T-helper 2 cell treated with Interferon-gamma antibody and Interleukin-4, amounts not matched to agents 100 ng/mL and 5 ng/mL, for 36 hours (primary cell): ENCODE measurements around the gene NOC2L. TPM values are rescaled to one million over a fixed set of nuclear protein-coding genes. Genes with fewer than 3 reads are reported as not detected.
"Not testable (repeated sequence)": the region's sequence is repeated elsewhere in the genome, so short reads cannot be mapped to it uniquely, and the experiment has no call there.

Experiments
- intact Hi-C: fragments of 100-400 bp; cut with micrococcal nuclease; formaldehyde crosslinking; loops from one replicate; pipeline ENCODE4 v1.15.1; 2023
- total RNA-seq: library from RNA; stranded (reverse); gene quantifications from 2 replicates; pipeline ENCODE4 v1.2.3, GENCODE V29; 2022

NOC2L gene
- total RNA-seq, 1 donor from 2014 or later = 90.7 TPM

GRCh38 chr1:994546-994945, 35.5 kb upstream of the NOC2L start:
- intact Hi-C loops = not testable (repeated sequence)

- intact Hi-C loops = no loop called here
Measured at GRCh38 chr1:993379-993995, 34.4 kb upstream of the NOC2L start.

GRCh38 chr1:992362-992761, 33.3 kb upstream of the NOC2L start:
- intact Hi-C loops = no loop called here

- intact Hi-C loops = no loop called here
Measured at GRCh38 chr1:991895-992294, 32.8 kb upstream of the NOC2L start.

GRCh38 chr1:991275-991674, 32.2 kb upstream of the NOC2L start:
- intact Hi-C loops = not testable (repeated sequence)

- intact Hi-C loops = loop anchor here (10.0 kb wide), 1 partner anchor 47 kb away; no protein-coding TSS in a partner anchor
Measured at GRCh38 chr1:988061-988460, 29.0 kb upstream of the NOC2L start.

- intact Hi-C loops = loop anchor here (10.0 kb wide), 1 partner anchor 50 kb away; no protein-coding TSS in a partner anchor
Measured at GRCh38 chr1:985126-985525, 26.1 kb upstream of the NOC2L start.

GRCh38 chr1:984476-984814, 25.4 kb upstream of the NOC2L start:
- intact Hi-C loops = loop anchor here (1.0 to 10.0 kb wide), 2 partner anchors 50 to 79 kb away; no protein-coding TSS in a partner anchor

GRCh38 chr1:983798-984475, 24.9 kb upstream of the NOC2L start:
- intact Hi-C loops = loop anchor here (1.0 to 10.0 kb wide), 2 partner anchors 51 to 79 kb away; no protein-coding TSS in a partner anchor

- intact Hi-C loops = loop anchor here (10.0 kb wide), 1 partner anchor 52 kb away; no protein-coding TSS in a partner anchor
Measured at GRCh38 chr1:982765-983436, 23.8 kb upstream of the NOC2L start.

GRCh38 chr1:981955-982558, 23.0 kb upstream of the NOC2L start, which contains the start of gene PERM1:
Gene PERM1, minus strand, starts transcription at chr1:982093. Its CDS starts 1,064 bp downstream, at chr1:981029.
- intact Hi-C loops = loop anchor here (10.0 kb wide), 1 partner anchor 53 kb away; no protein-coding TSS in a partner anchor

- intact Hi-C loops = loop anchor here (10.0 kb wide), 1 partner anchor 53 kb away; no protein-coding TSS in a partner anchor
Measured at GRCh38 chr1:981491-981954, 22.5 kb upstream of the NOC2L start.

- intact Hi-C loops = loop anchor here (10.0 kb wide), 1 partner anchor 54 kb away; no protein-coding TSS in a partner anchor
Measured at GRCh38 chr1:980602-981395, 21.7 kb upstream of the NOC2L start.

GRCh38 chr1:980137-980571, 21.1 kb upstream of the NOC2L start:
- intact Hi-C loops = loop anchor here (10.0 kb wide), 1 partner anchor 55 kb away; no protein-coding TSS in a partner anchor

- intact Hi-C loops = loop anchor here (5.0 to 10.0 kb wide), 2 partner anchors 55 to 72 kb away; no protein-coding TSS in a partner anchor
Measured at GRCh38 chr1:979744-980072, 20.7 kb upstream of the NOC2L start.

- intact Hi-C loops = loop anchor here (5.0 kb wide), 1 partner anchor 72 kb away; no protein-coding TSS in a partner anchor
Measured at GRCh38 chr1:978835-979743, 20.0 kb upstream of the NOC2L start.

- intact Hi-C loops = loop anchor here (5.0 kb wide), 1 partner anchor 71 kb away; no protein-coding TSS in a partner anchor
Measured at GRCh38 chr1:978069-978834, 19.2 kb upstream of the NOC2L start.

GRCh38 chr1:976791-977190, 17.7 kb upstream of the NOC2L start:
- intact Hi-C loops = loop anchor here (5.0 kb wide), 1 partner anchor 69 kb away; no protein-coding TSS in a partner anchor
